ENCODE results near the gene PHLDA3.
A peak's percentile ranks its signal among the peaks of the same experiment; 100 is the strongest.

The PHLDA3 gene

DNA sequence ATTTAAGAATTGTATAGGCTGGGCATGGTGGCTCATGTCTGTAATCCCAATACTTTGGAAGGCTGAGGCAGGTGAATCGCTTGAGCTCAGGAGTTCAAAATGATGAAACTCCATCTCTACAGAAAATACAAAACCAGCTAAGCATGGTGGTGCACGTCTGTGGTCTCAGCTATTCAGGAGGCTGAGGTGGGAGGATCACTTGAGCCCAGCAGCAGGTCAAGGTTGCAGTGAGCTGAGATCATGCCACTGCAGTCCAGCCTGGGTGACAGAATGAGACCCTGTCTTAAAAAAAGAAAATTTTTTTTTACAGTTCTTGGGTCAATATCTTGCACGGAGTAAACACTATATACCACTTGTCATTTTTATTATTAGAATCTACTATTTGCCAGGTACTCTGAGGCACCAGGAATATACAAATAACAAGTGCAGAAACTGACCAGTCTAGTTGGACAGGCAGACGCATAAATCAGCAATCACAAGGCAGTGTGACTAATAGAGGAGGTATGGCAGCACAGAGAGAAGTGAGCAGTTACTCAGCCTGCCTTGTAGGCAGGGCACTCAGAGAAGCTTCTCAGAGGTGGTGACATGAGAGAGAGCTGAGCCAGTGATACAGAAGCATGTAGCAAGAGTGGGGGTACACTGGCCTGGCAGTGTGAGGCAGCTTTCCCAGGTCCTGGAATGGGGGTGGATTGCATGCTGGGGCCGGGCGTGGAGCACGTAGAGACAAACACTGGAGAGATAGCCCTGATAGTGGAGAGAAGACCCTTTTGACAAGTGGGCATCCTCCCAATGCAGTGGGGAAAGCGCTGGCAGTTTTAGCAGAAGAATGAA lies 8.0 kb downstream of the PHLDA3 start:
- DNase-seq = no peak

DNA sequence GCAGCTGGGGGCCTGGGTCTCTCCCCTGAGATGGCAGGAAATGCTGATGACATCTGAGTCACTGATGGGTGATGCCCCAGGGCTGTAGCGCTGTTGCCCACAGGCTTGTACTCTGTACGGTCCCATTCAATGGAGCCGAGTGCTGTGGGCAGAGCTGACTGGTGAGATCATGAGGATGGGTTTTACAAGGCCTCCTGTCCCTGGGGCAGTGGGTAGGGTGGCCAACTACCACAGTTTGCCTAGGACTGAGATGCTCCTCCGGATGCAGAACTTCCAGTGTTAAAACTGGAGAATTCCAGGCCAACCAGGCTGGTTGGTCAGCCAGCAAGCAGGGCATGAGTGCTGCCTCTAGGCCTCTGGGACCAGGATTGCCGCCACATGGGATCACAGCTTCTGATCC lies 9.2 kb downstream of the PHLDA3 start:
- no peak for DNase-seq

DNA sequence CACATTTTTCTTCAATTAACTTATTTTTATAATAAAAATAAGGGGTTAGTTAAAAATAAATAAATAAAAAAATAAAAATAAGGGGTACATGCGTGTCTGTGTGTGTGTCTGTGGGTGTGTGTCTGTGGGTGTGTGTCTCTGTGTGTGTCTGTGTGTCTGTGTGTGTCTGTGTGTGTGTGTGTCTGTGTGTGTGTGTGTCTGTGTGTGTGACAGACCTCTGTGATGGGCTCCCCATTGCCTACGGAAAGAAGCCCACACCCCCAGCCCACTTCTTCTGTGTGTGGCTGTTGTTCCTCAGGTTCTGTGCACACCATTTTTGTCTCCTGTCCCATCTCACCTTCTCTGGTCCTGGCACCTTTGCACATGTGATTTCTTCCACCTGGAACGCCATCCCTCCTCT lies 9.9 kb downstream of the PHLDA3 start:
- DNase-seq = no peak

GRCh38 chr1:201457508-201457960 lies 11.5 kb downstream of the PHLDA3 start:
- no peak for DNase-seq

- peak; percentile 50 for DNase-seq
These were observed 12.3 kb downstream of the PHLDA3 start for GRCh38 chr1:201456499-201457309.

DNA sequence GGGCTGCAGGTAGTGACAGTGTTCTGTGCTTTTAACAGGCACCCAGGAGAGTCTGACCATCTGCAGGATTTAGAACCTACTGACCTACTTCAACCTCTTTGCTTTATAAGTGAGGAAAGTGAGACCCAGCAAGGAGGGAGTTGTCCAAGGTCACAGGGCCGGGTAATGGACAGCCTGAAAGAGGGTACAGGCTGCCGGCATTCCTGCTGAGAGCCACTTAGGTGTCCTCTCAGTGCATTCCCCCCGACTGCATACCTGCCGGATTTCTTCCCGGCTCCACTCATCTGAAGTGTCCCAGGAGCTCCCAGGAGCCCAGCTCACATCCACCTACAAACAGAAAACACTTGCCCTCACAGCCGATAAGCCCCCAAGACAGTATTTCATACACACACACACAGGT lies 13.9 kb downstream of the PHLDA3 start:
- DNase-seq = no peak

DNA sequence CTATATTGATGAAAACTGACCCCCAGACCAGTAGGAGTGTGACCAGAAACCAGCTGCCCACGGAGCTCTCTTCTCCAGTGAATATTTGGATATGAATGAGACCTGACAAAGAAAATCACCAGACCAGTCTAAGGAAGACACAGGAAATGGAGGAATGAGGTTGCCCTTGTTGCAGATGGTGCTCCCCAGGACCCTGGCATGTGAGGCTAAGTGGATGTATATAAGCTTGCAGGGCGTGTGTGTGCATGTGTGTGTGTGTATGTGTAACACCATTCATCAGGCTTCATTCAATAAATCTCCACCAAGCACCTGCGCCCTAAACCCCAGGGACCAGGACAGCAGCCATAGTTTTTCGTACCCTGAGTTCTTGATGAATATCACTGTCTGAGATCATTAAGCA lies 14.4 kb downstream of the PHLDA3 start:
- DNase-seq = no peak

DNA sequence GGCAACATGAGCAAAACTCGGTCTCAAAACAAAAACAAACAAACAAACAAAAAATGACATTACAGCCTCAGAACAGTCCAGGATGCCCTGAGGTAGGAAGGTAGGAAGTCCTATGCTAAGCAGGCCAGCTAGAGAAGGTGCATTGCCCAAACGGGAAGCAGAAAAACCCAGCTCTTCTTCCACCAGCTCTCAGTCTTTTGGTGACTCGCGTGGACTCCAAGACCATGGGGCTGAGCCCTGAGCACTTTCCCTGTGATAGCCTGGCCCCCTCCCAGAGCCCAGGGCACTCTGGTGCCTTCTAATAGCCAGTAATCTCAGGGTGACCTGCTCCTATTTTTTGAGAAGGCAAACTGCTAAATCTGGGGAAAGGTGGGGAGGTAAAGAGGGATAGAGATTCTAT lies 16.1 kb downstream of the PHLDA3 start:
- DNase-seq = no peak

DNA sequence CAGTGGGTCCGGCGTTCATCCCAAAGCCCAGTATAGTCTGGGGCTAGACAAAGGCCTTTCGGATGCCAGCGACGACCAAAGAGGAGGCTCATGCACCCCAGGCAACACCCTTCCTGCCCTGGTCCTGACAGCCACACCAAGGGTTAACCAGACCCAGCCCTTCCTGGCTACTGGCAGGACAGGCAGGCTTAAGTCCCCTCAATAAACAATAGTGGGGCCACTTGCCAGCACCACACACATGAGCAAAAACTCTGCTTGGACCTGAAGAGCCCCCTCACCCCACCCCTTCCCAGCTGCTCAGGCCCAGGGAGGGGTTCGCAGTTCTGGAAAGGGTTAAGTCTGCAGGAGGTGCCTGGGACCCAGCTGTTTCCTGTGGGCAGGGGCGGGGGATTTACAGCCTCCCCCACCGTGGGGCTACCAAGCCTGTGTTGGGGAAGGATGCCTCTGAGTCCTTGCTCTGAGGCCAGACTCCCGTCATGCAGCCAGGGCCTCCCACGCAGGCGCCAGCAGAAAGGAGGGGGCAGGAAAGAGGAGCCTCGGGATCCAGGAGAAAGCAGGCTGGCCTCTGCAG lies 18.2 kb downstream of the PHLDA3 start:
- peak; percentile 59 for DNase-seq

GRCh38 chr1:201448990-201449389 lies 20.0 kb downstream of the PHLDA3 start:
- DNase-seq = no peak

DNA sequence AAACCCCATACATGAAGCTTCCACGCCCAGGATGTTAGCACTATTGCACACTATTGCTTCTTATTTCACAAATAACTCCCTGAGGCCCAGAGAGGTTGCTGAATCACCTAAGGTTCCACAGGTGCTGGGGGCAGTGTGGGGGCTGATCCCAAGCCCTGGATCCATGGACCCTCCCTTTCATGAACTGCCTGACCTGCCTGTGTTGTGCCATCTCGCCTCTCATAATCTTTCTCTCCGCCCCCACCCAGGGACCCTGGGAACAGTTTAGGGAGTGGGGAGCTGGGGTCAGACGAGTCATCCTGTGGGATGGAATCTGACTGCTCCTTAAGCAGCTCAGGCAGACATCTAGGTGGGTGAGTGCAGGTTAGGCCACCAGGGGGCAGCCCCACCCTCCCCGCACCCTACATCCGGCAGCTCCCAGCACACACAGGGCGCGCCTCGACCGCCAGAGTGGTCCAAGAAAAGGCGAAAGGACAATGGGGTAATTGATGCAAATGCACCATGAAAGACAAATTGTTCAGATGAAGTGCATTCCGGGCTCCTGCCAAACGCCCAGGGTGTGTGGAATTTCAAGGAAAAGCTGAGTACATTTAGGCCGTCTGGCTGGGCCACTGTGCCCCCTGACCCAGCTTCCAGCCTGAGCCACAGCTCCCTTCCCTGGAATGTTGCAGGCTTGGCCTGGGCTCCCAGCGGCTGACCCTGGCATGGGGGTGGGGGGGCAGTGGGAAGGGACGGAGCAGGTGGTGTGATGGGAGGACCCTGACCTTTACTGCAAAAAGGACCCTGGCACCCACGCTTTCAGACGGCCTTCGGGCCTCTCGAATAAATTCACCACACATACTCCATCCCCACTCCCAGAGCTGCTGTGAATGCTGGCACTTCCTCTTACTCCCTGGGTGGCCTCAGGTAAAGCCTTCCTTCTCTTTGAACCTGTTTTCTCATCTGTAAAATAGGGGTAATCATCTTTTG lies 20.8 kb downstream of the PHLDA3 start:
- peak; percentile 85 for DNase-seq

DNA sequence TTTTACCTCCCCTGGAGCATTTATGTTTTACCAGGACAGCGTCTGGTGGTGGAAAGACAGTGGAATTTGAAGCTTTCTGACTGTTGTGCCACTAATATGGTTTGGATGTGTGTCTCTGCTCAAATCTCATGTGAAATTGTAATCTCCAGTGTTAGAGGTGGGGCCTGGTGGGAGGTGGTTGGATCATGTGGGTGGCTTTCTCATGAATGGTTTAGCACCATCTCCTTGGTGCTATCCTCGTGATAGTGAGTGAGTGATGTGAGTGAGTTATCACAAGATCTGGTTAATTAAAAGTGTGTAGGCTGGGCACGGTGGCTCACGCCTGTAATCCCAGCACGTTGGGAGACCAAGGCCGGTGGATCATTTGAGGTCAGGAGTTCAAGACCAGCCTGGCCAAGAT lies 23.7 kb downstream of the PHLDA3 start:
- no peak for DNase-seq

- no peak for DNase-seq
These were observed 24.2 kb downstream of the PHLDA3 start for GRCh38 chr1:201444792-201445191.

DNA sequence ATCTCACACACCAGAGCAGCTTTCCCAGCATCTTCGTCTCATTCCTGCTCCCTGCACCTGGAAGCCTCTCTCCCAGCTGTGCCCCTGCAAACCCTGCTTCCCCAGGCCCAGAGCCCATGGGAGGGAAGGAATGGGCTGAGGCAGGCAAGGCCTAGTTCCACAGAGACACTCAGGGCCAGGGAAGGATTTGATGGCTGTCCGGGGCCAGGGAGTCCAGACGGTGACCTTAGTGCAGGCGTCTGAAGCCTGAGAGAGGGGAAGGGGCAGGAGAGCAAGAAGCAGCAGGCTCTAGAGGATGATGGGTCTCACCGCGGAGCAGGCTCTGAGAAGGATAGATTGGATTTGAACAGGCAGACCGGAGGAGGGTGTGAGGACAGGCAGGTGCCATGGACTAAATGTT lies 25.2 kb downstream of the PHLDA3 start:
- DNase-seq = no peak

- DNase-seq = no peak
These were observed 32.0 kb downstream of the PHLDA3 start for GRCh38 chr1:201436969-201437368.

GRCh38 chr1:201436393-201436792 lies 32.6 kb downstream of the PHLDA3 start:
- DNase-seq = no peak

- DNase-seq = no peak
These were observed 34.7 kb downstream of the PHLDA3 start for GRCh38 chr1:201434266-201434665.

- DNase-seq = no peak
These were observed 35.4 kb downstream of the PHLDA3 start for GRCh38 chr1:201433609-201434008.

- DNase-seq = no peak
These were observed 38.2 kb downstream of the PHLDA3 start for GRCh38 chr1:201430776-201431175.

DNA sequence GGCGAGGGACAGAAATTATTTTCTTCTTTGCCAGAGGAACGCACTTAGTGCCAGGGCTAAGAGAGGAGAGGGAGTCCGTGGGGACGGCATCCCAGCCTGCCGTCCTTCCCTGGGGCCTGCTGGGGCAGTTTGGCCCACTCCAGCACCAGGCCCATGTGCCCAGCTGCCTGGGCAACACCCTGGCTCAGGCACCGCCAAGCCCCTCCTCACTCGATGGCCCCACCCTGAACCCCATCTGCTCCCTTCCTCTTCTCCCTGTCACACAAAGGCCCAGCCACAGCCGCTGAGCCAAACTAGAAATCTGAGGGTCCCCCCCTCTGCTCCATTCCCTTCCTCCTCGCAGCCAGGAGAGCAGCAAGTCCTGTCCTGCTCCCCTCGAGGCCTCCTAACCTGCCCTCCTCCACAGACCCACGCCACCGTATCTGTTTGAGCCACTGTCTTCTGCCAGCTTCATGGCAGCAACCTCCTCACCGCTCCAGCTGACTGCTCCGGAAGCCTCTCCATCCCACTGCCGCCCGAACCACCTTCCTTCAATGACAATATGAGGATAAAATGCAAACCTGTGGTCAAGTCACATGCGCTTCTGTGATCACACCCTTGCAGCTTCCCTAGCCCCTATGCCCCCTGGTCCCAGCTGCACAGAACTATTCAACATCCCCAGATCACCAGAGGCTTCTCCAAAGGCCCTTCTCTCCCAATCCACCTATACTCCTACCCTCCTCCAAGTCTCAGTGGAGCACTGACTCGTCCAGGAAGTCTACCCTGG lies 39.1 kb downstream of the PHLDA3 start:
- DNase-seq = no peak

GRCh38 chr1:201427963-201428362 lies 41.0 kb downstream of the PHLDA3 start:
- DNase-seq = no peak
